Smooth muscle cell (in vitro differentiated cells): Measurements from ENCODE around the gene F7. TPM values are rescaled to one million over a fixed set of nuclear protein-coding genes. Genes with fewer than 3 reads are reported as not detected.

Experiments
- DNase-seq: peaks from one replicate; lab custom pipeline; 2025; ENCODE audit not compliant: unreplicated experiment; lab: John Stamatoyannopoulos, UW
- H2AFZ ChIP-seq: fragments of 200-600 bp; sonication (generic); 2 replicates; pipeline ENCODE4 v1.6.0; 2016; ENCODE audit warnings: antibody characterized with exemption, low read depth, mild to moderate bottlenecking
- H3F3A ChIP-seq: fragments of 200-600 bp; sonication (generic); 2 replicates; pipeline ENCODE4 v1.6.0; 2017; ENCODE audit warnings: antibody characterized with exemption, low read depth
- H3K27ac ChIP-seq: fragments of 200-600 bp; sonication (generic); 2 replicates; pipeline ENCODE4 v1.5.1; 2016; ENCODE audit warnings: low read depth, mild to moderate bottlenecking
- H3K27me3 ChIP-seq: fragments of 200-600 bp; sonication (generic); 2 replicates; pipeline ENCODE4 v1.6.1; 2016; ENCODE audit warnings: low read depth, mild to moderate bottlenecking
- H3K36me3 ChIP-seq: fragments of 200-600 bp; sonication (generic); 2 replicates; pipeline ENCODE4 v1.5.1; 2016; ENCODE audit warnings: low read depth
- H3K4me1 ChIP-seq: fragments of 200-600 bp; sonication (generic); 2 replicates; pipeline ENCODE4 v1.5.1; 2016; ENCODE audit warnings: low read depth
- H3K4me2 ChIP-seq: fragments of 200-600 bp; sonication (generic); 2 replicates; pipeline ENCODE4 v1.6.0; 2016; ENCODE audit warnings: mild to moderate bottlenecking
- H3K4me3 ChIP-seq: fragments of 200-600 bp; sonication (generic); 2 replicates; pipeline ENCODE4 v1.5.1; 2016; ENCODE audit warnings: mild to moderate bottlenecking
- H3K79me2 ChIP-seq: fragments of 200-600 bp; sonication (generic); 2 replicates; pipeline ENCODE4 v1.6.0; 2016; ENCODE audit warnings: low read depth, mild to moderate bottlenecking
- H3K9ac ChIP-seq: fragments of 200-600 bp; sonication (generic); 2 replicates; pipeline ENCODE4 v1.6.0; 2016; ENCODE audit warnings: low read depth
- H3K9me3 ChIP-seq: fragments of 200-600 bp; sonication (generic); replicated peaks from 2 replicates; pipeline ENCODE4 v1.5.1; 2016; ENCODE audit warnings: low read depth
- H4K20me1 ChIP-seq: fragments of 200-600 bp; sonication (generic); 2 replicates; pipeline ENCODE4 v1.6.0; 2016; ENCODE audit warnings: low read depth
- WGBS: methylation state at CpG from one replicate; pipeline ENCODE4 v1.1.7; 2016; ENCODE audit warnings: low lambda C conversion rate; 5-methylcytosine and 5-hydroxymethylcytosine counted together
- polyA plus RNA-seq: library from polyadenylated mRNA; unstranded; fragments of >200 nt; fragmentation: Nextera tagmentation; extraction: Ambion mirVana; gene quantifications from 2 replicates; pipeline ENCODE4 v1.2.1, GENCODE V29; 2016
- total RNA-seq: library from RNA; depleted of rRNA; stranded (reverse); fragments of >200 nt; gene quantifications from 2 replicates; pipeline ENCODE4 v1.2.3, GENCODE V29; 2014
- TF ChIP-seq, protein P1 (sequence below): fragments of 200-600 bp; sonication (generic); IDR thresholded peaks from 2 replicates; pipeline ENCODE4 v1.5.1; 2017; ENCODE audit warnings: borderline replicate concordance, mild to moderate bottlenecking, antibody characterized with exemption; ENCODE audit not compliant: insufficient read depth, poor library complexity, severe bottlenecking

F7 gene
- total and polyA plus RNA-seq, 2 experiments from 2014 or later: 0.63 to 1.7 TPM

DNA sequence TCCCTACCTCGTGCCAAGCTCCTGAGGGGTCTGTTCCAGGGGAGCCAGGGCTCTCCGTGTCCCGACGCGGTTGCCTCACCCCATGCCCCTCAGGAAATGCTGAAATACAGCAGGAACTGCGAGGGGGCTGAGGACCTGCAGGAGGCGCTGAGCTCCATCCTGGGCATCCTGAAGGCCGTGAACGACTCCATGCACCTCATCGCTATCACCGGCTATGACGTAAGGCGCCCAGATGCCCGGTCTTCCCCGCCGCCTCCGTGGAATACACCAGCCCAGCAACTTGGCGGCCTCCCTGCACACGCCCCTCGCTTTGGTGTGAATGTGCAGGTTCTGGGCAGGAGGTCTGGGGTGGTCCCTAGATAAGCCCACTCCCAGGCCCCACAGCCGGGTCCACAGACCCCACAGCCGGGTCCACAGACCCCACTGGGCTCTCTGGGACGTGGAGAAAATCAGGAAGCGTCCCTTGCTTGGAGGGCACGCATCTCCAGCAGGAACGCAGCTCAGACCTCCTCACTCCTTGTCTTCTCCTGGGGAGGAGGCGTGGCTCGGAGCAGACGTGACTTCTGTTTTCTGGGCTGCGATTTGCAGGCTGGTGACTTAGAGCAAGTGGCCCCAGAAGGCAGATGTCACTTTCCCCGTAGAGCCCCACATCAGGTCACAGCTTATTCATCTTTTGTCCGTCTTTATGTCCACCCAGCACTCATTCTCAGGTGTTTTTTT lies 19.4 kb upstream of the F7 start:
- TF ChIP-seq, protein P1, sequence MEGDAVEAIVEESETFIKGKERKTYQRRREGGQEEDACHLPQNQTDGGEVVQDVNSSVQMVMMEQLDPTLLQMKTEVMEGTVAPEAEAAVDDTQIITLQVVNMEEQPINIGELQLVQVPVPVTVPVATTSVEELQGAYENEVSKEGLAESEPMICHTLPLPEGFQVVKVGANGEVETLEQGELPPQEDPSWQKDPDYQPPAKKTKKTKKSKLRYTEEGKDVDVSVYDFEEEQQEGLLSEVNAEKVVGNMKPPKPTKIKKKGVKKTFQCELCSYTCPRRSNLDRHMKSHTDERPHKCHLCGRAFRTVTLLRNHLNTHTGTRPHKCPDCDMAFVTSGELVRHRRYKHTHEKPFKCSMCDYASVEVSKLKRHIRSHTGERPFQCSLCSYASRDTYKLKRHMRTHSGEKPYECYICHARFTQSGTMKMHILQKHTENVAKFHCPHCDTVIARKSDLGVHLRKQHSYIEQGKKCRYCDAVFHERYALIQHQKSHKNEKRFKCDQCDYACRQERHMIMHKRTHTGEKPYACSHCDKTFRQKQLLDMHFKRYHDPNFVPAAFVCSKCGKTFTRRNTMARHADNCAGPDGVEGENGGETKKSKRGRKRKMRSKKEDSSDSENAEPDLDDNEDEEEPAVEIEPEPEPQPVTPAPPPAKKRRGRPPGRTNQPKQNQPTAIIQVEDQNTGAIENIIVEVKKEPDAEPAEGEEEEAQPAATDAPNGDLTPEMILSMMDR: no peak
- Histone ChIP-seq H4K20me1 (no peaks in the 10 kb centered on the region), H3K36me3 (no peaks in the 10 kb centered on the region), H3K79me2 (no peaks in the 10 kb centered on the region), H3K9ac (no peak overlapping the region), H3K27ac (no peak overlapping the region), H3K4me3 (no peak overlapping the region), H2AFZ (no peak overlapping the region), H3K4me1 (no peaks in the 10 kb centered on the region), H3K9me3 (no peaks in the 10 kb centered on the region), H3F3A (no peaks in the 10 kb centered on the region), H3K27me3 (no peaks in the 10 kb centered on the region), H3K4me2 (no peak overlapping the region)
- WGBS: 77% methylated on average over 29 of the region's 32 CpGs
- no peak for DNase-seq

DNA sequence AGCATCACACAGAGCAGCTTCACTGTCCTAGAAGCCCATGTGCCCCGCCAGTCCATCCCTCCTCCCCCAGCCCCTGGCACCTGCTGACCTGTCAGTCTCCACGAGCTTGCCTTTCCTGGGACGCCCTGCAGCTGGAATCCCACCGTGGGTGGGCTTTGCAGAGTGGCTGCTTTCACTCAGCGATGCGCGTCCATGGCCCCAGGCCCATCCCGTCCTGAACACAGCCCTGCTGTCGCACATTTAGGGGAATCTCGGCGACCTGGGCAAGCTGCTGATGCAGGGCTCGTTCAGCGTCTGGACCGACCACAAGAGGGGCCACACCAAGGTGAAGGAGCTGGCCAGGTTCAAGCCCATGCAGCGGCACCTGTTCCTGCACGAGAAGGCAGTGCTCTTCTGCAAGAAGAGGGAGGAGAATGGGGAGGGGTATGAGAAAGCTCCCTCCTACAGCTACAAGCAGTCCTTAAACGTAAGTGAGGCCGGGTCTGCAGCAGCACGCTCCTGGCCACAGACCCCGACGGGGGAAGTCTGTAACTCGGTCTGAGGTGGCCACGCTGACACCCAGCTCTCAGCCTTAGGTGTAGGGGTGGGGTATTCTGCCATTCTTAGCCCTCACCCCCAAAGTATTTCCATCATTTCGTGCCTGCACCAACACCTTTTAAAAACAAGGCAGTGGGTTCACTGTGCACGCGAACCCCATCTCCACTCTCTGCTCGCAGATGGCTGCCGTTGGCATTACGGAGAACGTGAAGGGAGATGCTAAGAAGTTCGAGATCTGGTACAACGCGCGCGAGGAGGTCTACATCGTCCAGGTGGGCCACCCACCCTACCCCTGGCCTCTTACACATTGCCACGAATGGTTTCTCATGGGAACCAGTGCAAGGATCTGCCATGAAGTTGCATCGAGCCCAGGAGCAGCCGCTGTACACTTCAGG lies 18.3 kb upstream of the F7 start:
- Histone ChIP-seq H3K4me2 (no peak overlapping the region), H3F3A (no peaks in the 10 kb centered on the region), H3K9ac (no peak overlapping the region), H3K27me3 (no peaks in the 10 kb centered on the region), H4K20me1 (no peaks in the 10 kb centered on the region), H3K4me1 (no peaks in the 10 kb centered on the region), H3K9me3 (no peaks in the 10 kb centered on the region), H3K27ac (no peak overlapping the region), H3K36me3 (no peaks in the 10 kb centered on the region), H3K79me2 (no peaks in the 10 kb centered on the region), H2AFZ (no peak overlapping the region), H3K4me3 (no peak overlapping the region)
- TF ChIP-seq, protein P1: no peak
- no peak for DNase-seq
- 95% methylated on average over 39 of the region's 39 CpGs for WGBS

DNA sequence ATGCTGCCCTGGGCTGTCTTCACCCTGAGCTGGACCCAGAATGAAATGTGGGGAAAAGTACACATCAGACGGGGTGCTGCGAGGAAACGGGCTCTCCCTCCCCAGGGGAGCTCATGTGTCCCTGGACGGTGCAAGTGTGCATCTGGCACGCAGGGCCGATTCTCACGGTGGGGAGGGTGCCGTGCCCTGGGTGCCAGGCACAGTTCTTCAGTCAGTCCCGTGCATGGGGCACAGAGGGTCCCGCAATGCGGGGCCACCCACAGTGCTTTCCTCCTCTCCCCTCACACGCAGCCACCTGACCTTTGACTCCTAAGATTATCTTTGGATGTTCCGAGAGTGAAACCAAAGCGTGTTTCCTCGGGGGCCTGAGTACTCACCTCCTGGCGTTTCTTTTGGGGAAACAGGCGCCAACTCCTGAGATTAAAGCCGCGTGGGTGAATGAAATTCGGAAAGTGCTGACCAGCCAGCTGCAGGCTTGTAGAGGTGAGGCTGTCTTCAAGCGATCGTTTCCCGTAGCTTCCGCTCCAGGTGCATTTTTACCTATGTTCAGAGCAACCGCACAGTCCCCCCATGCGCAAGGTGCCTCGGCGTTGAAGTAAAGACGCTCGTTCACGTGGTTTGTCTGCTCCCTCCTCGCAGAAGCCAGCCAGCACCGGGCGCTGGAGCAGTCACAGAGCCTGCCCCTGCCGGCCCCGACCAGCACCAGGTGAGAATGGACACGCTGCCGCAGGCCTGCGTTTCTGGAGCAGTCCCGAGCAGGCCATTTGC lies 17.5 kb upstream of the F7 start:
- Histone ChIP-seq H2AFZ (no peak overlapping the region), H3K9me3 (no peaks in the 10 kb centered on the region), H3K79me2 (no peaks in the 10 kb centered on the region), H3F3A (no peaks in the 10 kb centered on the region), H3K4me1 (no peaks in the 10 kb centered on the region), H4K20me1 (no peaks in the 10 kb centered on the region), H3K9ac (no peak overlapping the region), H3K36me3 (no peaks in the 10 kb centered on the region), H3K27ac (no peak overlapping the region), H3K4me3 (no peak overlapping the region), H3K4me2 (no peak overlapping the region), H3K27me3 (no peaks in the 10 kb centered on the region)
- DNase-seq: no peak
- TF ChIP-seq, protein P1: no peak
- 93% methylated on average over 40 of the region's 40 CpGs for WGBS
